ENCODE results near the gene TOMM20L. TPM values are rescaled to one million over a fixed set of nuclear protein-coding genes. Genes with fewer than 3 reads are reported as not detected.

Gene TOMM20L
- total RNA-seq, 1 experiment from 2014 or later, result not detected

DNA sequence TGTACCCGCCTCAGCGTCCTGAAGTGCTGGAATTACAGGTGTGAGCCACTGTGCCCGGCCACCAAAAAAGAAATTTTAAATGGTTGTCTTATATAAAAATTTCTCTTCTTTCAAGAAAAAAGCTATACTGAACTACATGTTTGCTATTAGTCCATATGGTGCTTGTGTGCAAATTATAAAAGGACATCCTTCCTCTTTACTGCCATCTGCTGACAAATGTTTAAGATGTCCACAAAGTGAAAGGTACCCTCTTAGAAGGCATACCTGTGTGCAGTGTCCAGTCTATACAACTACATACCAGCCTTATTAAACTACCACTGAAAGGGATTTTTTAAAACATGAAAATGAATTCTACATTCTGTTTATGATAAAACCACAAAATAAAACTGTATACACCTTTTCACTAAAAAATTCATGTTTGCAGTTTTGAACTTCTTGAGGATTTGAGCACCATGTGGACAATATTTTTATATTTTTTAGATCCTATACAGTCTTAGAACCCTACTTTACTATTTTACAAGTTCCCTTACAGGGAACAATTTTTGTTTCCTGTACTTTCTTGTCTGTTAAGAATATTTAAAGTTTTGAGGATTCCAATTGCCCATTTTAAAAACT lies 32.8 kb upstream of the TOMM20L start:
- no peak overlapping the region for H2BK120ac ChIP-seq (ENCODE audit: low read depth, low read length, poor library complexity, severe bottlenecking)
- H3K79me2 ChIP-seq (ENCODE audit: insufficient read depth, low read length), result no peaks in the 10 kb centered on the region
- H4K5ac ChIP-seq (ENCODE audit: insufficient read length, low read depth, low read length), result no peak overlapping the region
- H3K9ac ChIP-seq (ENCODE audit: extremely low read depth, insufficient read length, low read length), result no peak overlapping the region
- no peak overlapping the region for H3K27ac ChIP-seq (ENCODE audit: insufficient read length, low read depth, low read length)
- no peak overlapping the region for H3K56ac ChIP-seq (ENCODE audit: insufficient read length, low read depth, low read length)
- H4K8ac ChIP-seq (replicated peaks; ENCODE audit: insufficient read length, low read depth, low read length), result no peak overlapping the region
- H3K9me3 ChIP-seq (ENCODE audit: control insufficient read depth, low read depth, low read length), result no peaks in the 10 kb centered on the region
- H2BK20ac ChIP-seq (ENCODE audit: low read depth, low read length, poor library complexity, severe bottlenecking), result no peak overlapping the region
- no peaks in the 10 kb centered on the region for H3K9me3 Mint-ChIP-seq
- WGBS (ENCODE audit: extremely low coverage, insufficient read length, low lambda C conversion rate), result no CpG with 5 or more reads among the region's 3 CpGs
- H3K27ac Mint-ChIP-seq, result no peak overlapping the region
- no peak overlapping the region for H2BK12ac ChIP-seq (ENCODE audit: insufficient read length, low read depth, low read length)
- no peak overlapping the region for H3K18ac ChIP-seq (ENCODE audit: insufficient read length, low read depth, low read length)
- no peaks in the 10 kb centered on the region for H3K4me1 Mint-ChIP-seq
- no peak overlapping the region for H3K4me3 Mint-ChIP-seq
- no peak overlapping the region for H2BK5ac ChIP-seq (ENCODE audit: insufficient read length, low read length)
- no peaks in the 10 kb centered on the region for H3K23me2 ChIP-seq (ENCODE audit: insufficient read length, low read depth, low read length, poor library complexity, severe bottlenecking)
- H3K27me3 Mint-ChIP-seq (ENCODE audit: low read depth), result no peaks in the 10 kb centered on the region
- H3K79me1 ChIP-seq (ENCODE audit: insufficient read depth, low read depth, low read length, poor library complexity, severe bottlenecking), result no peaks in the 10 kb centered on the region
- TF ChIP-seq, protein P1, sequence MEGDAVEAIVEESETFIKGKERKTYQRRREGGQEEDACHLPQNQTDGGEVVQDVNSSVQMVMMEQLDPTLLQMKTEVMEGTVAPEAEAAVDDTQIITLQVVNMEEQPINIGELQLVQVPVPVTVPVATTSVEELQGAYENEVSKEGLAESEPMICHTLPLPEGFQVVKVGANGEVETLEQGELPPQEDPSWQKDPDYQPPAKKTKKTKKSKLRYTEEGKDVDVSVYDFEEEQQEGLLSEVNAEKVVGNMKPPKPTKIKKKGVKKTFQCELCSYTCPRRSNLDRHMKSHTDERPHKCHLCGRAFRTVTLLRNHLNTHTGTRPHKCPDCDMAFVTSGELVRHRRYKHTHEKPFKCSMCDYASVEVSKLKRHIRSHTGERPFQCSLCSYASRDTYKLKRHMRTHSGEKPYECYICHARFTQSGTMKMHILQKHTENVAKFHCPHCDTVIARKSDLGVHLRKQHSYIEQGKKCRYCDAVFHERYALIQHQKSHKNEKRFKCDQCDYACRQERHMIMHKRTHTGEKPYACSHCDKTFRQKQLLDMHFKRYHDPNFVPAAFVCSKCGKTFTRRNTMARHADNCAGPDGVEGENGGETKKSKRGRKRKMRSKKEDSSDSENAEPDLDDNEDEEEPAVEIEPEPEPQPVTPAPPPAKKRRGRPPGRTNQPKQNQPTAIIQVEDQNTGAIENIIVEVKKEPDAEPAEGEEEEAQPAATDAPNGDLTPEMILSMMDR (conservative IDR thresholded peaks at IDR 0.05), result peak; percentile 49
- H2BK15ac ChIP-seq (ENCODE audit: low read depth, low read length), result no peak overlapping the region
- no peak for DNase-seq
- H3K36me3 Mint-ChIP-seq (ENCODE audit: insufficient read depth in 1 of 3, low read depth in 3 of 3), result peaks cover 4 to 44% (median 36%) of the 10 kb centered on the region in 3 experiments; a peak in 5 of 7 replicates
- H4K20me1 ChIP-seq (ENCODE audit: control insufficient read depth, insufficient read depth, insufficient read length), result no peaks in the 10 kb centered on the region
- no peak overlapping the region for H2AFZ ChIP-seq (ENCODE audit: low read length)
- H2AK5ac ChIP-seq (ENCODE audit: insufficient read length, low read length), result no peak overlapping the region
- H3K4me1 ChIP-seq (ENCODE audit: insufficient read depth, low read length), result no peaks in the 10 kb centered on the region
- no peak overlapping the region for H3K14ac ChIP-seq (ENCODE audit: insufficient read depth, low read length)
- H3K23ac ChIP-seq (ENCODE audit: insufficient read length, low read depth, low read length), result no peak overlapping the region
- no peaks in the 10 kb centered on the region for H3K27me3 ChIP-seq (ENCODE audit: insufficient read depth, low read length)
- H3T11ph ChIP-seq (ENCODE audit: low read length), result no peak overlapping the region
- H3K4ac ChIP-seq (ENCODE audit: low read depth, low read length), result no peak overlapping the region
- H3K4me2 ChIP-seq (ENCODE audit: insufficient read depth, insufficient read length, low read length), result no peak overlapping the region
- H4K91ac ChIP-seq (ENCODE audit: insufficient read length, low read depth, low read length), result no peak overlapping the region
